AG04449 (cell line): Measurements from ENCODE around the gene YTHDF2.

Source experiments
- CTCF ChIA-PET: fragments of 350-600 bp; formaldehyde crosslinking; extraction: SDS; loops from one replicate; lab custom pipeline; 2021; ENCODE audit warnings: antibody characterized with exemption; lab: Yijun Ruan, JAX
- POLR2A ChIA-PET: fragments of 400-600, 350-600 bp; formaldehyde crosslinking; extraction: SDS; loops from one replicate; lab custom pipeline; 2020; ENCODE audit warnings: antibody characterized with exemption, inconsistent platforms; lab: Yijun Ruan, JAX
- DNase-seq: peaks from one replicate; pipeline ENCODE4 v3.0.0-alpha.2; 2010; ENCODE audit warnings: low read depth, low spot score
- H3K4me3 ChIP-seq: 2 replicates; pipeline ENCODE4 v1.5.1; 2011; ENCODE audit warnings: low read depth, mild to moderate bottlenecking, control low read depth, low read length
- CTCF ChIP-seq: IDR thresholded peaks from one replicate; pipeline ENCODE4 v1.5.1; 2011; ENCODE audit warnings: mild to moderate bottlenecking, moderate library complexity, low read length, control low read depth, inconsistent platforms; ENCODE audit not compliant: insufficient read depth; ENCODE audit errors: missing control alignments

Gene YTHDF2

GRCh38 chr1:28811766-28812668 is 75.3 kb downstream of the YTHDF2 start, which contains the start of gene OPRD1:
Gene OPRD1, plus strand, starts transcription at chr1:28812170. Its CDS starts 214 bp downstream, at chr1:28812384.
- no peak for TF ChIP-seq CTCF
- no peak for DNase-seq
- no peak within 1 kb of the TSS for H3K4me3 ChIP-seq
- ChIA-PET POLR2A (no interaction called here), CTCF (no interaction called here)

- POLR2A ChIA-PET = no interaction called here
- DNase-seq = no peak
- no peak overlapping the region for H3K4me3 ChIP-seq
- no peak for TF ChIP-seq CTCF
- CTCF ChIA-PET = no interaction called here
Measured at GRCh38 chr1:28812669-28813468, 76.1 kb downstream of the YTHDF2 start.

GRCh38 chr1:28813931-28814465 is 77.3 kb downstream of the YTHDF2 start:
- CTCF ChIA-PET = interaction anchor here (1.4 to 1.7 kb wide), 3 partner anchors 29 to 63 kb away, joined by 3 to 4 read pairs (median 4); no protein-coding TSS in a partner anchor
- no peak overlapping the region for H3K4me3 ChIP-seq
- no peak for TF ChIP-seq CTCF
- no peak for DNase-seq
- POLR2A ChIA-PET = no interaction called here

GRCh38 chr1:28815533-28816185 is 78.9 kb downstream of the YTHDF2 start:
- CTCF ChIA-PET = interaction anchor here (1.4 to 1.7 kb wide), 2 partner anchors 31 to 60 kb away, joined by 3 to 4 read pairs; no protein-coding TSS in a partner anchor
- DNase-seq = no peak
- no peak overlapping the region for H3K4me3 ChIP-seq
- TF ChIP-seq CTCF = no peak
- POLR2A ChIA-PET = interaction anchor here (0.6 kb wide), 1 partner anchor 308 kb away, joined by 3 read pairs; no protein-coding TSS in a partner anchor

- CTCF ChIA-PET = no interaction called here
- TF ChIP-seq CTCF = no peak
- POLR2A ChIA-PET = no interaction called here
- no peak overlapping the region for H3K4me3 ChIP-seq
- no peak for DNase-seq
Measured at GRCh38 chr1:28817133-28817532, 80.4 kb downstream of the YTHDF2 start.
